HepG2 (cell line): Measurements from ENCODE around the gene ANAPC16. TPM values are rescaled to one million over a fixed set of nuclear protein-coding genes. Genes with fewer than 3 reads are reported as not detected.

Experiments used
- ATAC-seq: fragments of 200-7000 bp; cut with Tn5 transposase; 3 replicates; pipeline ENCODE4 v1.9.1; 2020; ENCODE audit warnings: mild to moderate bottlenecking, moderate library complexity
- BruUV-seq: library from RNA; stranded (reverse); fragments of 400-500 nt; replicated peaks from 2 replicates; lab custom pipeline; 2021; lab: Mats Ljungman, UMichigan
- CTCF ChIA-PET: fragments of 300-600 bp; formaldehyde crosslinking; extraction: SDS; loops from one replicate; lab custom pipeline; 2021; ENCODE audit warnings: low total read pairs, inconsistent platforms, low intra/inter-chr PET ratio; lab: Yijun Ruan, JAX
- POLR2A ChIA-PET: fragments of 350-600 bp; sonication (Branson Sonifier 250); formaldehyde crosslinking; loops from one replicate; lab custom pipeline; 2020; ENCODE audit warnings: antibody characterized with exemption, inconsistent platforms; lab: Yijun Ruan, JAX
- DNase-seq: peaks from one replicate; pipeline ENCODE4 v3.0.0-alpha.2; 2015; ENCODE audit warnings: low spot score
- FAIRE-seq: peaks from 3 replicates; lab custom pipeline; 2011; peaks lifted over from hg19 to GRCh38; lab: Jason Lieb, UNC
- H2AFZ ChIP-seq: one replicate; pipeline ENCODE4 v1.6.1; 2011; ENCODE audit warnings: low read length, inconsistent platforms
- H3K27ac ChIP-seq: fragments of 300-600 bp; 3 replicates; pipeline ENCODE4 v1.8.0; 2011; ENCODE audit warnings: mixed run types, mild to moderate bottlenecking, mixed read lengths, low read length, inconsistent platforms; ENCODE audit not compliant: insufficient read depth; ENCODE audit errors: extremely low read length
- H3K27me3 ChIP-seq, 2 experiments: fragments of 200-600 bp in 1 of 2; 2 replicates in 1 of 2; 3 replicates in 1 of 2; pipeline versions ENCODE4 v1.6.0 to v1.8.0; 2011; ENCODE audit warnings: low read length in 2 of 2, mild to moderate bottlenecking in 2 of 2, moderate library complexity in 2 of 2, inconsistent platforms in 1 of 2; ENCODE audit not compliant: insufficient read depth in 2 of 2, control insufficient read depth in 1 of 2
- H3K36me3 ChIP-seq, 2 experiments: fragments of 200-600 bp in 1 of 2; replicated peaks in 1 of 2; 2 replicates in 1 of 2; 3 replicates in 1 of 2; pipeline versions ENCODE4 v1.5.1 to v1.8.0; 2011; ENCODE audit warnings: low read length in 2 of 2, inconsistent platforms in 1 of 2; ENCODE audit not compliant: insufficient read depth in 2 of 2, control insufficient read depth in 1 of 2
- H3K4me1 ChIP-seq: 2 replicates; pipeline ENCODE4 v1.5.1; 2012; ENCODE audit warnings: low read length, inconsistent platforms; ENCODE audit not compliant: insufficient read depth
- H3K4me2 ChIP-seq: 2 replicates; pipeline ENCODE4 v1.6.0; 2011; ENCODE audit warnings: low read depth, low read length, inconsistent platforms
- H3K4me3 ChIP-seq, 3 experiments: fragments of 200-600 bp in 1 of 3; sonication (generic), shearing (Covaris generic) in 1 of 3; replicated peaks in 1 of 3; 2 replicates each; pipeline ENCODE4 v1.5.1; 2011 to 2016; ENCODE audit warnings: low read length in 3 of 3, inconsistent platforms in 2 of 3, low read depth in 2 of 3, mild to moderate bottlenecking in 2 of 3, control low read depth in 1 of 3, mixed read lengths in 1 of 3; ENCODE audit not compliant: insufficient read depth in 1 of 3
- H3K79me2 ChIP-seq: one replicate; pipeline ENCODE4 v1.6.1; 2011; ENCODE audit warnings: low read length, inconsistent platforms; ENCODE audit not compliant: insufficient read depth
- H3K9ac ChIP-seq: 2 replicates; pipeline ENCODE4 v1.6.0; 2011; ENCODE audit warnings: mild to moderate bottlenecking, low read depth, low read length, inconsistent platforms; ENCODE audit not compliant: insufficient read depth
- H3K9me3 ChIP-seq: 2 replicates; pipeline ENCODE4 v1.5.1; 2012; ENCODE audit warnings: mild to moderate bottlenecking, low read length
- H4K20me1 ChIP-seq: 2 replicates; pipeline ENCODE4 v1.6.0; 2011; ENCODE audit warnings: inconsistent platforms, mild to moderate bottlenecking, low read length, moderate library complexity; ENCODE audit not compliant: insufficient read depth
- AHR ChIP-seq: IDR thresholded peaks from 2 replicates; pipeline ENCODE4 v1.6.1; 2018; ENCODE audit warnings: missing genetic modification reagents, missing compliant biosample characterization
- KDM4B ChIP-seq: sonication (generic); formaldehyde crosslinking; IDR thresholded peaks from 2 replicates; pipeline ENCODE4 v1.4.0; 2020; ENCODE audit warnings: missing genetic modification reagents
- KDM5A ChIP-seq: fragments of 200-600 bp; sonication (generic); IDR thresholded peaks from 2 replicates; pipeline ENCODE4 v1.7.0; 2018; ENCODE audit warnings: antibody characterized with exemption, mild to moderate bottlenecking, low read length, borderline replicate concordance
- MAFF ChIP-seq: IDR thresholded peaks from 2 replicates; pipeline ENCODE4 v1.6.1; 2011; ENCODE audit warnings: low read depth, low read length, improper control_type of control experiment
- MAFK ChIP-seq, 2 experiments: IDR thresholded peaks in 1 of 2; conservative IDR thresholded peaks in 1 of 2; 2 replicates each; pipeline ENCODE4 v1.6.1; 2011; ENCODE audit warnings: improper control_type of control experiment in 2 of 2, low read length in 2 of 2
- ZNF180 ChIP-seq: sonication (generic); formaldehyde crosslinking; IDR thresholded peaks from 2 replicates; pipeline ENCODE4 v1.4.0; 2020; ENCODE audit warnings: low read depth, missing genetic modification reagents, borderline replicate concordance
- ZNF431 ChIP-seq: sonication (generic); formaldehyde crosslinking; IDR thresholded peaks from 2 replicates; pipeline ENCODE4 v1.9.0; 2022; ENCODE audit warnings: missing genetic modification reagents, low read depth, mild to moderate bottlenecking, borderline replicate concordance
- ZNF543 ChIP-seq: sonication (generic); formaldehyde crosslinking; IDR thresholded peaks from 2 replicates; pipeline ENCODE4 v1.4.0; 2020; ENCODE audit warnings: mild to moderate bottlenecking, missing genetic modification reagents
- WGBS: methylation state at CpG from one replicate; pipeline ENCODE4 v1.1.6; 2017; ENCODE audit warnings: low lambda C conversion rate; 5-methylcytosine and 5-hydroxymethylcytosine counted together
- in situ Hi-C: cut with HindIII; loops from 2 replicates; pipeline ENCODE4 v1.10.0; 2017; ENCODE audit warnings: low pct_unique_long_range_greater_than_20kb; ENCODE audit not compliant: extremely low pct_ligation_motif_present
- intact Hi-C: fragments of 100-400 bp; cut with micrococcal nuclease; formaldehyde crosslinking; loops from one replicate; pipeline ENCODE4 v1.10.0; 2022; ENCODE audit not compliant: unreplicated experiment
- polyA plus RNA-seq, 8 experiments: library from polyadenylated mRNA; depleted of rRNA in 3 of 8; stranded (reverse) in 7 of 8; unstranded in 1 of 8; fragments of >200 nt; fragmentation: Illumina TruSeq in 4 of 8; extraction: Trizol in 4 of 8; gene quantifications; 2 replicates each; pipeline versions ENCODE4 v1.2.1 to v1.2.3, GENCODE V29; 2011 to 2016; ENCODE audit warnings: low read depth in 4 of 8, missing spikeins in 1 of 8, mixed read lengths in 1 of 8; ENCODE audit not compliant: insufficient read depth in 1 of 8
- total RNA-seq, 5 experiments: library from RNA; depleted of rRNA; stranded (reverse); fragments of >200 nt; fragmentation: Illumina TruSeq; extraction: Trizol; gene quantifications; 2 replicates each; pipeline ENCODE4 v1.2.3, GENCODE V29; 2016; ENCODE audit warnings: low read depth in 1 of 5
- TF ChIP-seq, protein P1 (sequence below): sonication (generic); formaldehyde crosslinking; IDR thresholded peaks from 2 replicates; pipeline ENCODE4 v1.8.1; 2022; ENCODE audit warnings: mild to moderate bottlenecking, missing genetic modification reagents

Gene ANAPC16
- total and polyA plus RNA-seq, 2 of the 13 experiments (the other 11 are each of a cell fraction or from before 2014, with no cell fraction given): 74.8 to 89.4 TPM

DNA sequence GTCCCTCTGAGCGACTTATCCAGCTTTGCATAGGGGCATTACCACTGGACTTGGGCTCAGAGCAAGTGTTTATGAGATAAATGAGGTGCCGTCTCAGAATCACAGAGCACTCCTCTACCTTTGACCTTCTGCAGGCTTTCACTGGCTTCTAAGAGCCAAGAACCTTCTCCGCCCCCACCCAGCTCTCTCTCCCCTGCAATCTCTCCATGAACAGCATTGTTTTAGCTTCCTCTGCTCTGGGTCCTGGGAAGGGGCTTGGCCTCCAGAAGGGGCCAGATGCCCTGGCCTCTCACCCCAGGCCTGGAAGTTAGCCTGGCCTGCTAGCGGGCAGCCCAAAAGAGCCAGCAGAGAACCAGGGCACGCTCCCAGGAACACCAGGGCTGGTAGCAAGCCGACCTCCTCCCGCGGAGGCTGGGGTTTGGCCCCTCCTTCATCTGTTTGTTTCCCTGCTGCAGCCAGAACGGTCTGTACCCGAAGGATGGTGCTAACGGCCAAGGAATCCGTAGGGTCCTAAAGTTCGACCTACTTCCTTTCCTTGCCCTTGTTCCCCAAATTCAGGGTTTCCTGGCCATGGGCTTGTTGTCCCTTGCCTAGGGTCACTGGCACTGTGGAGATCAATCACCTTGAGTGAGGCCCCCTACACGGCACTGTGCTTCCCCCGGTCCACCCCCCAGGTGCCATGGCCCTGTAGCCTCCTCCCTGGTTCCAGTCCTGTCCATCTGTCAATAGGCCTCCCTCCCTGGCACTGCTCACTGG, 39.2 kb downstream of the ANAPC16 start (continued):
- no peak for TF ChIP-seq ZNF180 (CRISPR knock-in tag)
- TF ChIP-seq, protein P1, sequence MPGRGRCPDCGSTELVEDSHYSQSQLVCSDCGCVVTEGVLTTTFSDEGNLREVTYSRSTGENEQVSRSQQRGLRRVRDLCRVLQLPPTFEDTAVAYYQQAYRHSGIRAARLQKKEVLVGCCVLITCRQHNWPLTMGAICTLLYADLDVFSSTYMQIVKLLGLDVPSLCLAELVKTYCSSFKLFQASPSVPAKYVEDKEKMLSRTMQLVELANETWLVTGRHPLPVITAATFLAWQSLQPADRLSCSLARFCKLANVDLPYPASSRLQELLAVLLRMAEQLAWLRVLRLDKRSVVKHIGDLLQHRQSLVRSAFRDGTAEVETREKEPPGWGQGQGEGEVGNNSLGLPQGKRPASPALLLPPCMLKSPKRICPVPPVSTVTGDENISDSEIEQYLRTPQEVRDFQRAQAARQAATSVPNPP (CRISPR knock-in tag): no peak
- TF ChIP-seq, all 625 proteins: peak for 111

DNA sequence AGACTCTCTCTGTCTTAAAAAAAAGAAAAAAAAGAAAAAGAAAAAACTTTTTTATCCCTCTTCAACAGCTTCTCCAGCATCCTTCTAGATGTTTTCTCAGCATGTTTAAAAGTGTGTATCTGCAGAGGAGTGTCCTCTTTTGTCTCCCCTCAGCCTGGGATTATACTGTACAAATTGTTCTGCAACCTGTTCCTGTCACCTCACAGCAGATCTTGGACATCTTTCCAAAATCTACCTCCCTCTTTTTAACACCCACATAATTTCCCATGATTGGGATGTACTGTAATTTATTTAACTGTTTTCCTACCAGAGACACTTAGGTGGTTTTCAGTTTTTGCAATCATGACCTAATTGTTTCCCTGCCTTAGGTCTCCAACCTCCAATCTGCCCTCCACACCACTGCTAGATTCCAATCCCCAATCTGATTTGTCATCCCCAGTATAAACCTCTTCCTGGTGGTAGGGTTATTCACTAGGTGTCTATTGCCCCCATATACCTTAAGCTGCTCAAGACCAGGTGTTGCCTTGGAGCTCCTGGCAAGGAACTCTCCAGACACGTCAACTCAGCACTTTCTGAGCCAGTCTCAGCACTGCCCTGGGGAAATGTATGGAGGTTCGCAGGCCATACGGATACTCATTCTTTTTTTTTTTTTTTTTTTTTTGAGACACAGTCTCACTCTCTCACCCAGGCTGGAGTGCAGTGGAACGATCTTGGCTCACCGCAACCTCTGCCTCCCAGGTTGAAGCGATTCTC, 40.3 kb downstream of the ANAPC16 start:
- in situ Hi-C loops (no loop called here), intact Hi-C loops (no loop called here)
- H3K27me3 ChIP-seq: no peaks in the 10 kb centered on the region
- H2AFZ ChIP-seq: no peak overlapping the region
- ChIA-PET POLR2A (interaction anchor here (1.8 to 5.8 kb wide), 4 partner anchors 14 to 65 kb away, joined by 5 to 155 read pairs (median 24); partner anchors contain the start of gene DDIT4), CTCF (no interaction called here)
- H3K79me2 ChIP-seq: no peaks in the 10 kb centered on the region
- ATAC-seq (no peak), DNase-seq (no peak), FAIRE-seq (no peak)
- BruUV-seq: no TSS peak
- no peaks in the 10 kb centered on the region for H3K9me3 ChIP-seq
- H3K4me3 ChIP-seq: no peak overlapping the region
- no peaks in the 10 kb centered on the region for H3K36me3 ChIP-seq
- H3K4me1 ChIP-seq: peaks cover 89% of the 10 kb centered on the region
- H3K9ac ChIP-seq: no peak overlapping the region
- no peaks in the 10 kb centered on the region for H4K20me1 ChIP-seq
- no peak overlapping the region for H3K27ac ChIP-seq
- TF ChIP-seq ZNF431 (no peak), MAFF (peak; percentile 85), MAFK (conservative IDR thresholded peaks at IDR 0.05 in 1 of 2, IDR thresholded peaks at IDR 0.05 in 1 of 2; ENCODE audit: low read length in 2 of 2) (peak; percentile 89 to 91), KDM5A (no peak), AHR (CRISPR knock-in tag) (no peak), KDM4B (CRISPR knock-in tag) (no peak), ZNF543 (CRISPR knock-in tag) (no peak)
- H3K4me2 ChIP-seq: no peak overlapping the region
- 92% methylated on average over 6 of the region's 6 CpGs for WGBS
